HK-2 (cell line): ENCODE results near the gene STX8.

Experiments
- DNase-seq: peaks from one replicate; pipeline ENCODE4 v3.0.0-alpha.2; 2018; ENCODE audit not compliant: unreplicated experiment

STX8 gene

DNA sequence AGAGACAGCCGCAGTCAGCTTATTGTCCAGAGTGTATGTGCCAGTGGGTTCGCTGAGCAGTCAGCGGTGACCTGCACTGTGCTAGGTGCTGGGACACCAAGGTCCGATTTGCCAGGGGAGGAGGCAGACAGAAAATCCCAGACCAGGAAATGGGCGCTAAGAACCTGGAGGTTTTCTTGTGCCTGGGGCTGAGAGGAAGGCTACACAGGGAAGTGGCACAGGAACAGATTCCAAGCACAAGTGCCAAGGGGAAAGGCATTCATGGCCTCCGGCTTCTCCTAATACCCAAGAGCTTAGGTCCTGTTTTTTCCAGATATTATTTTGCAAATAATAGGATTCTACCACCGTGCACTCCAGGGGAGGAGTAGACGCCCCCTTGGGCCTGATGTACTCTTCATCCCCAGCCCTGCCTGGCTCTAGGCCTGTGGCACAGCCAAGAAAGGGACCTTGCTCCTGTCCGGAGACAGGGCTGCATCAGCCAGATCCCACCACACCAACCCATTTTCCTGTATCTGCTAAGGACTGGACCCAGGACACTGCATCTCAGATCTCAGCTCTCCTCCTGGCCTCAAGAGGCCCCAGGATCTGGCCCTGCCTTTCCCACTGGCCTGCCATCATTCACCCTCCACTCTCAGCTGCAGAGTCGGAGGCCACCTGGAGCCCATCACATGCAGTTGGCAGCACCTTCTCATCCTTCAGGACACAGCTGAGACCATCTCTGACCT is 367.1 kb downstream of the STX8 start:
- DNase-seq = no peak

DNA sequence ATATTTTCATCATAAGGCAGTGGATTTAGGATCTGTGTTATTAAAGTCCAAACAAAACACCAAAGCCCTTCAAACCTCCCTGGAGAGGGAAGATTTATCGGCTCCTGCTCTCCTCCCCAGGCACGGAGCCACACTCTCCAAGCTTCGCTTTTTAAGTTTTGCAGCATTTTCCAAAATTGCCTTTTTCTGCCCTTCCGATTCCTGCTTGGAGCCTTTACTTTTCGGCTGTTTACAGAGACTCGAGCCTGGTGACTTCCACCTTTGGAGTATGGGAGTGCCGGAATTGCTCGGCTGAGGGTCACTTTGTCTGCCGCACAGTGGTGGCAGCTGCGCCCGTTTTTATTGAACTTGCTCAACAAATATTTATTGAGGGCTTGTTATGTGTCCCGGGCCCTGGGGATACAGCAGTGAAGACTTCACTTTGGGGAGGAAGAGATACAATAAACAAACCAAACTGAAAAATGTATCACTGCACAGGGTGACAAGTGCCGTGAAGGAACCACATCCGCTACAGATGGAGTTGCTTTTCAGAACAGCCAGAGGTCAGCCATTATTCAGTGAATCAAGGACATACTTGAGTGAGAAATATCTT is 368.8 kb downstream of the STX8 start:
- DNase-seq = no peak

DNA sequence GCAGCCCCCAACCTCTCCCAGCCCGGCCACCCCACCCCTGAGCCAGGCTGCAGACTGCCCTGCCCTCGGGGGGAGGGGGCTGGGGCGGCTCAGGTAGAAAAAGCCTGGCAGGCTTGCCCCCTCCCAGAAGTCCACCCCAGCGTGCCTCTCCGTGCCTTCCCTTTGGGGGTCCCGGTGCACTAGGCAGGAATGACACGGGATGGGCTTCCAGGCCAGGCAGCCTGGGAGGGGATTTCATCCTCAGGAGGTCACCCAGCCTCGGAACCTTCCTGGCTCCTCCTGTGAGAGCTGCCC is 369.3 kb downstream of the STX8 start:
- DNase-seq = no peak

- no peak for DNase-seq
These were observed 369.9 kb downstream of the STX8 start for GRCh38 chr17:9205520-9206409.

GRCh38 chr17:9204637-9205329 is 370.8 kb downstream of the STX8 start:
- DNase-seq = no peak

DNA sequence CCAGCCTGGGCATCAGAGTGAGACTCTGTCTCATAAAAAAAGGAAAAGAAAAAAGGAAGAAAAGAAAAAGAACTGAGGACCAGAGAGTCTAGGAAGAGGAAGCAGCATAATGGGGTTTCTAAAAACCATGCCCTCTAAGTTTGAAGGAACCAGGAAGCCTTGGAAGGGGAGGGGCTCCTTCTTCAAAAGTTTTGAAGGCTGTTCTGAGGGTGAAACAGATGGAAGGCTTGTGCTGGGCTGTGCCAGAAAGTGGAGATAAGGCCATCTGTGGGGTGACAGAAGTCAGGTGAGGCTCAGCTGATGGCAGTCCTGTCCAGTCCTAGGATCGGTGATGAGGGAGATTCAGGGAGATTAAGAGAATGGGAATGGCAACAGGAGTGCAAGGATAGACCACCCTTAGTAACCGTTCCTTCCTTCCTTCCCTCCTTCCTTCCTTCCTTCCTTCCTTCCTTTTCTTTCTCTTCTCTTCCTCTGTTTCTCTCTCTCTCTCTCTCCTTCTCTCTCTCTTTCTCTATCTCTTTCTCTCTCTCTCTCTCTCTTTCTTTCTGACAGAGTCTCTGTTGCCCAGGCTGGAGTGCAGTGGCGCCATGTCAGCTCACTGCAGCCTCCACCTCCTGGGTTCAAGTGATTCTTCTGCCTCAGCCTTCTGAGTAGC is 371.7 kb downstream of the STX8 start:
- no peak for DNase-seq

DNA sequence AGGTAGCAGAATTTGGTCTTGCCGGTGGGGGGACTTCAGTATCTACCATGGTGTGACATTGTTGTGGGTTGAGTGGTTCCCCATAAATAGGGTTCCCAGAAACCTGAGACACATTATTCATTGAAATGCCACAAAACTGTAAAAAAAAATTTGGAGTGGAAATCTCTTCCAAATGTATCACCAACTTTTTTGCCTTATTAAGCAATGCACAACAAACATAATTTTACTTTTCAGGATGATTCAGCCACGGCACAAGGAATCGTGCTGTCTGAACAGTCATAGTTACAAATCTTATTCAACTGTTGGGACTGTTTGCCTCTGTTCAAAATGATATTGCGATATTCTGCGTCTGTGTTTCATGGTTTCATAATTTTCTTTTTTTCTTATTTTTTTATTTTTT is 373.1 kb downstream of the STX8 start:
- no peak for DNase-seq

DNA sequence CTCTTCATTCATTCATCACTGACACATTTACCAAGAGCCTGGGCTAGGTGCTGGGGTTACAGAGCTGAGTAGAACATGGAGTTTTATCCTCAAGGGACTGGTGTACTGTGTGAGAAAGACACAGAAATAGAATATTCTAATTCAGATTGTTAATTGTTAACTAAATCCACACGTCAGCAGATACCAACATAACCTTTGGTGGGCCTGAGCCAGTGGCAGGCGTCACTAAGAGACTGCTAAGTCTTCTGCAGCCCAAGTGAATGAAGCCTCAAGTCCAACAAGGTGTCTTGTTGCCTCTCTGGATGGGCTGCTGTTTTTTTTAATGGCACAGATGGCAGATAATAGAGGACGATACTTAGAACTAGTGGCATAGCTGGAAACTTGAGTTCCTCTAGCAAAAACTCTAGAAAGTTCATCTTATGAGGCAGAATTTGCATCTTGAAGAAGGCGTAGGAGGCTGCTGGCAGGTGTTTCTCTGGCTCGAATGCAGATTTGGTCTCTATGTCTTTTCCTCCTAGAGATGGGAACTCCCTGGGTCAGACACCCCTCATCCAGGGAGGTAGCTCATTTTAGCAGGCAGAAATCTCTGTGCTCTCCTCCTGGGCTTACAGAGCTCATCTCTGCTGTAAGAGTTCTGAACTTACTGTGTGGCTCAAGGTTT is 374.8 kb downstream of the STX8 start:
- DNase-seq = no peak
